GM23248 (cell line): ENCODE measurements around the gene CFAP61. TPM values are rescaled to one million over a fixed set of nuclear protein-coding genes. Genes with fewer than 3 reads are reported as not detected.

Source experiments
- DNase-seq: peaks from one replicate; pipeline ENCODE4 v3.0.0-alpha.2; 2015
- H2AFZ ChIP-seq: fragments of 200-600 bp; sonication (generic); 2 replicates; pipeline ENCODE4 v1.6.1; 2016; ENCODE audit warnings: antibody characterized with exemption
- H3F3A ChIP-seq: fragments of 200-600 bp; sonication (generic); 2 replicates; pipeline ENCODE4 v1.6.1; 2016; ENCODE audit warnings: mild to moderate bottlenecking, antibody characterized with exemption, mixed run types; ENCODE audit not compliant: insufficient read depth
- H3K27ac ChIP-seq: fragments of 200-600 bp; sonication (generic); 2 replicates; pipeline ENCODE4 v1.5.1; 2016; ENCODE audit warnings: mild to moderate bottlenecking
- H3K27me3 ChIP-seq: fragments of 200-600 bp; sonication (generic); replicated peaks from 2 replicates; pipeline ENCODE4 v1.6.1; 2016; ENCODE audit warnings: mild to moderate bottlenecking; ENCODE audit not compliant: insufficient read depth
- H3K36me3 ChIP-seq: fragments of 200-600 bp; sonication (generic); 2 replicates; pipeline ENCODE4 v1.6.1; 2016; ENCODE audit warnings: low read depth, mild to moderate bottlenecking
- H3K4me1 ChIP-seq: fragments of 200-600 bp; sonication (generic); 2 replicates; pipeline ENCODE4 v1.6.1; 2016; ENCODE audit warnings: mild to moderate bottlenecking; ENCODE audit not compliant: insufficient read depth
- H3K4me2 ChIP-seq: fragments of 200-600 bp; sonication (generic); one replicate; pipeline ENCODE4 v1.6.1; 2016; ENCODE audit warnings: mild to moderate bottlenecking; ENCODE audit not compliant: unreplicated experiment
- H3K4me3 ChIP-seq: fragments of 200-600 bp; sonication (generic); 2 replicates; pipeline ENCODE4 v1.5.1; 2016; ENCODE audit warnings: mild to moderate bottlenecking
- H3K79me2 ChIP-seq: fragments of 200-600 bp; sonication (generic); 2 replicates; pipeline ENCODE4 v1.6.1; 2016; ENCODE audit warnings: mild to moderate bottlenecking; ENCODE audit not compliant: insufficient read depth
- H3K9ac ChIP-seq: fragments of 200-600 bp; sonication (generic); 2 replicates; pipeline ENCODE4 v1.6.1; 2016; ENCODE audit warnings: mild to moderate bottlenecking
- H3K9me2 ChIP-seq: fragments of 200-600 bp; sonication (generic); 2 replicates; pipeline ENCODE4 v1.6.1; 2016; ENCODE audit warnings: mixed run types, mild to moderate bottlenecking, moderate library complexity; ENCODE audit not compliant: insufficient read depth
- H3K9me3 ChIP-seq: fragments of 200-600 bp; sonication (generic); one replicate; pipeline ENCODE4 v1.6.1; 2017; ENCODE audit warnings: low read depth
- H4K20me1 ChIP-seq: fragments of 200-600 bp; sonication (generic); 2 replicates; pipeline ENCODE4 v1.6.0; 2016; ENCODE audit not compliant: insufficient read depth
- EZH2 ChIP-seq: fragments of 200-600 bp; sonication (generic); IDR thresholded peaks from 2 replicates; pipeline ENCODE4 v1.6.1; 2018; ENCODE audit warnings: antibody characterized with exemption, mild to moderate bottlenecking; ENCODE audit not compliant: insufficient read depth, poor library complexity, severe bottlenecking
- EZH2phosphoT487 ChIP-seq: fragments of 200-600 bp; sonication (generic); IDR thresholded peaks from 2 replicates; pipeline ENCODE4 v1.6.1; 2018; ENCODE audit warnings: antibody characterized with exemption, moderate library complexity, mild to moderate bottlenecking, low read depth; ENCODE audit not compliant: insufficient read depth
- WGBS, 2 experiments: methylation state at CpG; one replicate each; pipeline ENCODE4 v1.1.6; 2015 to 2017; ENCODE audit warnings: low lambda C conversion rate in 2 of 2, low coverage in 1 of 2; ENCODE audit errors: missing lambda C conversion rate in 2 of 2; 5-methylcytosine and 5-hydroxymethylcytosine counted together
- in situ Hi-C: fragments of 300-500 bp; cut with MboI; formaldehyde crosslinking; loops from 2 replicates; pipeline ENCODE4 v1.15.0; 2020
- polyA plus RNA-seq: library from polyadenylated mRNA; unstranded; fragments of >200 nt; fragmentation: Nextera tagmentation; extraction: Ambion mirVana; gene quantifications from 2 replicates; pipeline ENCODE4 v1.2.1, GENCODE V29; 2016
- total RNA-seq: library from RNA; depleted of rRNA; stranded (reverse); fragments of >200 nt; shearing (Covaris generic); gene quantifications from 2 replicates; pipeline ENCODE4 v1.2.3, GENCODE V29; 2014

CFAP61 gene
- total and polyA plus RNA-seq, 2 experiments from 2014 or later, result not detected

DNA sequence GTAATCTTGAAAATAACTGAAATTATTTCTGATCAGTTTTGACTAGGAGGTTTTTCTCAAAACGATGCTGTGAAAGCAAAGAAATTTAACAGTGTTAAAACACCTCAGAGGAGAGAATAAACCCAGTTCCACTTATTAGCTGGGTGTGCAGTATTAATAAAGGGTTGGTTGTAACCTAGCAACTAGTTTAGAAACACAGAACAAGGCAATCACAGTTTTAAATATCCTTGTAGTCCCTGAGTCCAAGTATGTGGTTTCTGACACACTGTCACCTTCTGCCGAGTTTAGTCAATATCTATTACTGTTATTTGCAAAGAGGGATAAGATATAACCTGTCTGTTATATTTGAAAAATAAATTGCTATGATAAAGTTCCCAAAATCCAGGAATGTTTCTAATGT is 245.4 kb downstream of the CFAP61 start:
- no peak overlapping the region for H3K4me2 ChIP-seq
- H3K27me3 ChIP-seq, result no peaks in the 10 kb centered on the region
- no peak overlapping the region for H3K27ac ChIP-seq
- no peaks in the 10 kb centered on the region for H3K4me1 ChIP-seq
- TF ChIP-seq EZH2 (no peak), EZH2phosphoT487 (no peak)
- in situ Hi-C loops, result no loop called here
- no peaks in the 10 kb centered on the region for H3K79me2 ChIP-seq
- no peaks in the 10 kb centered on the region for H3K36me3 ChIP-seq
- H3F3A ChIP-seq, result no peaks in the 10 kb centered on the region
- H3K9me2 ChIP-seq, result no peaks in the 10 kb centered on the region
- H3K9ac ChIP-seq, result no peak overlapping the region
- no peak overlapping the region for H2AFZ ChIP-seq
- WGBS, 2 experiments, result 26 to 32% methylated on average over 2 of the region's 2 CpGs
- H3K4me3 ChIP-seq, result no peak overlapping the region
- no peaks in the 10 kb centered on the region for H4K20me1 ChIP-seq
- DNase-seq, result no peak
- no peaks in the 10 kb centered on the region for H3K9me3 ChIP-seq

- no peaks in the 10 kb centered on the region for H4K20me1 ChIP-seq
- no peak overlapping the region for H3K4me2 ChIP-seq
- no peak for TF ChIP-seq EZH2phosphoT487
- no peak for TF ChIP-seq EZH2
- H3K9me3 ChIP-seq, result no peaks in the 10 kb centered on the region
- H3K4me3 ChIP-seq, result no peak overlapping the region
- no peaks in the 10 kb centered on the region for H3K36me3 ChIP-seq
- in situ Hi-C loops, result no loop called here
- H3F3A ChIP-seq, result no peaks in the 10 kb centered on the region
- no peaks in the 10 kb centered on the region for H3K4me1 ChIP-seq
- H3K9ac ChIP-seq, result no peak overlapping the region
- H3K79me2 ChIP-seq, result no peaks in the 10 kb centered on the region
- no peak overlapping the region for H3K27ac ChIP-seq
- H3K27me3 ChIP-seq, result no peaks in the 10 kb centered on the region
- no peak overlapping the region for H2AFZ ChIP-seq
- no peak for DNase-seq
- no peaks in the 10 kb centered on the region for H3K9me2 ChIP-seq
- 38 to 41% methylated on average over 7 of the region's 7 CpGs for WGBS, 2 experiments
Measured at GRCh38 chr20:20299904-20300303, 247.6 kb downstream of the CFAP61 start.

DNA sequence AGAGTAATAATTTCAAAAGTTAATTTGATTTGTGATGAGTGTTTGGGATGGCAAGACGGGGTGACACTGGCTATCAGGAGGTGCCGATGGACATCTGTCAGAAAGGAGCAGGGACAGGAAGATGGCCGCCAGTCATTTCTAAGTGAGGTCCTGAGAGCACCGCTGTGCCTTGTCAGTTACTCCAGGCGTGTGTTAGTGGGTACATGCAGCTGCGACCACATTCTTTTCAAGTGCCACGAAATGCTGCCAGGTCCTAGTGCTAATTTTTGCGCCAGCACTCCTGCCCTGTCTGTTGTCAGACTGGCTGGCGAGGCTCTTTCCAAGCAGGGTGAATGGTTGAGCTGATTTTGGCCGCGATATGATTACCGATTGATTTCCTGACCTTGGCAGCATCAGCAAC is 251.0 kb downstream of the CFAP61 start:
- H3K27ac ChIP-seq, result no peak overlapping the region
- H3K4me1 ChIP-seq, result no peaks in the 10 kb centered on the region
- H3K9me2 ChIP-seq, result no peaks in the 10 kb centered on the region
- no peak overlapping the region for H3K4me2 ChIP-seq
- DNase-seq, result no peak
- in situ Hi-C loops, result no loop called here
- 68 to 70% methylated on average over 12 of the region's 12 CpGs for WGBS, 2 experiments
- no peak overlapping the region for H2AFZ ChIP-seq
- H3K4me3 ChIP-seq, result no peak overlapping the region
- no peaks in the 10 kb centered on the region for H3K27me3 ChIP-seq
- no peaks in the 10 kb centered on the region for H4K20me1 ChIP-seq
- no peaks in the 10 kb centered on the region for H3K79me2 ChIP-seq
- TF ChIP-seq EZH2phosphoT487 (no peak), EZH2 (no peak)
- no peaks in the 10 kb centered on the region for H3K36me3 ChIP-seq
- no peak overlapping the region for H3K9ac ChIP-seq
- no peaks in the 10 kb centered on the region for H3K9me3 ChIP-seq
- no peaks in the 10 kb centered on the region for H3F3A ChIP-seq

- in situ Hi-C loops, result no loop called here
- Histone ChIP-seq H3K4me3 (no peak overlapping the region), H3K27ac (no peak overlapping the region), H3K9me2 (no peaks in the 10 kb centered on the region), H4K20me1 (no peaks in the 10 kb centered on the region), H3K9me3 (no peaks in the 10 kb centered on the region), H2AFZ (no peak overlapping the region), H3K36me3 (no peaks in the 10 kb centered on the region), H3K4me1 (no peaks in the 10 kb centered on the region), H3K4me2 (no peak overlapping the region), H3K9ac (no peak overlapping the region), H3K79me2 (no peaks in the 10 kb centered on the region), H3K27me3 (no peaks in the 10 kb centered on the region), H3F3A (no peaks in the 10 kb centered on the region)
- WGBS, 2 experiments, result 60 to 61% methylated on average over 15 of the region's 15 CpGs
- no peak for TF ChIP-seq EZH2phosphoT487
- TF ChIP-seq EZH2, result no peak
- DNase-seq, result no peak
Measured at GRCh38 chr20:20303742-20304141, 251.4 kb downstream of the CFAP61 start.

DNA sequence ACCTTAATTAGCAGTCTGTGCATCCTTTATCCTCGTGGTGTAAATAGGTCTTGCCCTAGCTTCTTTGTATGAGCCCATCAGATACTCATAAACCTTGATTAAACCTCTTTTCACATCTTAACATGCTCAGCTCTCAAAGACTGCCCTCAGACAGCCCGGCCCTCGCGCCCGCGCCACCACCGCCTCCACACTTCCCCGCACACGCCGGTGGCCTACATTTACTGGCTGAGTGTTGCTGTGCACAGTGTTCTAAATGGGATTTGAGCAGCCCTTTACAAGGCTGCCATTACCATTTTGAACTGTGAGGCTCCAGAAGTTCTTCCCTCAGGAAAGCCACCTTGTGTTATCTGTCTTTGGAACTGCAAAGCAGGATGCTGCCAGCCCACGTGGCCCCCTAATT is 252.6 kb downstream of the CFAP61 start:
- TF ChIP-seq EZH2phosphoT487 (no peak), EZH2 (no peak)
- Histone ChIP-seq H3K79me2 (no peaks in the 10 kb centered on the region), H3F3A (no peaks in the 10 kb centered on the region), H3K9me3 (no peaks in the 10 kb centered on the region), H3K4me2 (no peak overlapping the region), H3K27me3 (no peaks in the 10 kb centered on the region), H3K9ac (no peak overlapping the region), H3K36me3 (no peaks in the 10 kb centered on the region), H2AFZ (no peak overlapping the region), H3K27ac (no peak overlapping the region), H3K9me2 (no peaks in the 10 kb centered on the region), H3K4me1 (no peaks in the 10 kb centered on the region), H3K4me3 (no peak overlapping the region), H4K20me1 (no peaks in the 10 kb centered on the region)
- WGBS, 2 experiments, result 72 to 75% methylated on average over 11 of the region's 11 CpGs
- in situ Hi-C loops, result no loop called here
- DNase-seq, result no peak
